GM18520 (cell line): ENCODE data around the gene AAGAB.
"Not testable (repeated sequence)": the region's sequence is repeated elsewhere in the genome, so short reads cannot be mapped to it uniquely, and the experiment has no call there.

Experiments
- ATAC-seq: cut with Tn5 transposase; IDR thresholded peaks from one replicate; pipeline ENCODE4 v1.9.1; 2021; ENCODE audit not compliant: unreplicated experiment

Gene AAGAB

GRCh38 chr15:67253549-67254237, 768 bp downstream of the AAGAB start:
- ATAC-seq: no peak

- ATAC-seq: no peak
Measured at GRCh38 chr15:67253101-67253500, 1.4 kb downstream of the AAGAB start.

GRCh38 chr15:67251318-67251717, 3.1 kb downstream of the AAGAB start:
- no peak for ATAC-seq

GRCh38 chr15:67249830-67250229, 4.6 kb downstream of the AAGAB start:
- ATAC-seq: no peak

GRCh38 chr15:67248011-67248505, 6.4 kb downstream of the AAGAB start:
- no peak for ATAC-seq

- ATAC-seq: not testable (repeated sequence)
Measured at GRCh38 chr15:67246606-67247005, 7.9 kb downstream of the AAGAB start.

- ATAC-seq: no peak
Measured at GRCh38 chr15:67244971-67245478, 9.4 kb downstream of the AAGAB start.

GRCh38 chr15:67242708-67243111, 11.8 kb downstream of the AAGAB start:
- ATAC-seq: no peak

- peak; percentile 66 for ATAC-seq
Measured at GRCh38 chr15:67241132-67241855, 13.2 kb downstream of the AAGAB start.

- peak; percentile 3 for ATAC-seq
Measured at GRCh38 chr15:67240235-67241131, 14.0 kb downstream of the AAGAB start.

- no peak for ATAC-seq
Measured at GRCh38 chr15:67232591-67232990, 21.9 kb downstream of the AAGAB start.

GRCh38 chr15:67230504-67230903, 24.0 kb downstream of the AAGAB start:
- ATAC-seq: no peak

- no peak for ATAC-seq
Measured at GRCh38 chr15:67228286-67228685, 26.2 kb downstream of the AAGAB start.

GRCh38 chr15:67227846-67228245, 26.6 kb downstream of the AAGAB start:
- no peak for ATAC-seq

- ATAC-seq: no peak
Measured at GRCh38 chr15:67227431-67227830, 27.0 kb downstream of the AAGAB start.

- ATAC-seq: no peak
Measured at GRCh38 chr15:67225336-67225735, 29.1 kb downstream of the AAGAB start.

- no peak for ATAC-seq
Measured at GRCh38 chr15:67224889-67225288, 29.6 kb downstream of the AAGAB start.

GRCh38 chr15:67219288-67219687, 35.2 kb downstream of the AAGAB start:
- no peak for ATAC-seq

GRCh38 chr15:67218428-67218827, 36.0 kb downstream of the AAGAB start:
- no peak for ATAC-seq

- no peak for ATAC-seq
Measured at GRCh38 chr15:67216859-67217258, 37.6 kb downstream of the AAGAB start.

GRCh38 chr15:67215102-67215501, 39.4 kb downstream of the AAGAB start:
- no peak for ATAC-seq
